HepG2 (cell line): ENCODE measurements around the gene CBLN1. TPM values are rescaled to one million over a fixed set of nuclear protein-coding genes. Genes with fewer than 3 reads are reported as not detected.

Experiments
- ATAC-seq: fragments of 200-7000 bp; cut with Tn5 transposase; 3 replicates; pipeline ENCODE4 v1.9.1; 2020; ENCODE audit warnings: mild to moderate bottlenecking, moderate library complexity
- BruUV-seq: library from RNA; stranded (reverse); fragments of 400-500 nt; replicated peaks from 2 replicates; lab custom pipeline; 2021; lab: Mats Ljungman, UMichigan
- CTCF ChIA-PET: fragments of 300-600 bp; formaldehyde crosslinking; extraction: SDS; loops from one replicate; lab custom pipeline; 2021; ENCODE audit warnings: low total read pairs, inconsistent platforms, low intra/inter-chr PET ratio; lab: Yijun Ruan, JAX
- POLR2A ChIA-PET: fragments of 350-600 bp; sonication (Branson Sonifier 250); formaldehyde crosslinking; loops from one replicate; lab custom pipeline; 2020; ENCODE audit warnings: antibody characterized with exemption, inconsistent platforms; lab: Yijun Ruan, JAX
- DNase-seq: peaks from one replicate; pipeline ENCODE4 v3.0.0-alpha.2; 2015; ENCODE audit warnings: low spot score
- FAIRE-seq: peaks from 3 replicates; lab custom pipeline; 2011; peaks lifted over from hg19 to GRCh38; lab: Jason Lieb, UNC
- H2AFZ ChIP-seq: one replicate; pipeline ENCODE4 v1.6.1; 2011; ENCODE audit warnings: low read length, inconsistent platforms
- H3K27ac ChIP-seq: fragments of 300-600 bp; 3 replicates; pipeline ENCODE4 v1.8.0; 2011; ENCODE audit warnings: mixed run types, mild to moderate bottlenecking, mixed read lengths, low read length, inconsistent platforms; ENCODE audit not compliant: insufficient read depth; ENCODE audit errors: extremely low read length
- H3K27me3 ChIP-seq, 2 experiments: fragments of 200-600 bp in 1 of 2; 2 replicates in 1 of 2; 3 replicates in 1 of 2; pipeline versions ENCODE4 v1.6.0 to v1.8.0; 2011; ENCODE audit warnings: low read length in 2 of 2, mild to moderate bottlenecking in 2 of 2, moderate library complexity in 2 of 2, inconsistent platforms in 1 of 2; ENCODE audit not compliant: insufficient read depth in 2 of 2, control insufficient read depth in 1 of 2
- H3K36me3 ChIP-seq, 2 experiments: fragments of 200-600 bp in 1 of 2; replicated peaks in 1 of 2; 2 replicates in 1 of 2; 3 replicates in 1 of 2; pipeline versions ENCODE4 v1.5.1 to v1.8.0; 2011; ENCODE audit warnings: low read length in 2 of 2, inconsistent platforms in 1 of 2; ENCODE audit not compliant: insufficient read depth in 2 of 2, control insufficient read depth in 1 of 2
- H3K4me1 ChIP-seq: 2 replicates; pipeline ENCODE4 v1.5.1; 2012; ENCODE audit warnings: low read length, inconsistent platforms; ENCODE audit not compliant: insufficient read depth
- H3K4me2 ChIP-seq: 2 replicates; pipeline ENCODE4 v1.6.0; 2011; ENCODE audit warnings: low read depth, low read length, inconsistent platforms
- H3K4me3 ChIP-seq, 3 experiments: fragments of 200-600 bp in 1 of 3; sonication (generic), shearing (Covaris generic) in 1 of 3; replicated peaks in 1 of 3; 2 replicates each; pipeline ENCODE4 v1.5.1; 2011 to 2016; ENCODE audit warnings: low read length in 3 of 3, inconsistent platforms in 2 of 3, low read depth in 2 of 3, mild to moderate bottlenecking in 2 of 3, control low read depth in 1 of 3, mixed read lengths in 1 of 3; ENCODE audit not compliant: insufficient read depth in 1 of 3
- H3K79me2 ChIP-seq: one replicate; pipeline ENCODE4 v1.6.1; 2011; ENCODE audit warnings: low read length, inconsistent platforms; ENCODE audit not compliant: insufficient read depth
- H3K9ac ChIP-seq: 2 replicates; pipeline ENCODE4 v1.6.0; 2011; ENCODE audit warnings: mild to moderate bottlenecking, low read depth, low read length, inconsistent platforms; ENCODE audit not compliant: insufficient read depth
- H3K9me3 ChIP-seq: 2 replicates; pipeline ENCODE4 v1.5.1; 2012; ENCODE audit warnings: mild to moderate bottlenecking, low read length
- H4K20me1 ChIP-seq: 2 replicates; pipeline ENCODE4 v1.6.0; 2011; ENCODE audit warnings: inconsistent platforms, mild to moderate bottlenecking, low read length, moderate library complexity; ENCODE audit not compliant: insufficient read depth
- E2F1 ChIP-seq: sonication (generic); formaldehyde crosslinking; IDR thresholded peaks from 2 replicates; pipeline ENCODE4 v1.5.0; 2020; ENCODE audit warnings: missing genetic modification reagents
- GZF1 ChIP-seq: sonication (generic); formaldehyde crosslinking; IDR thresholded peaks from 2 replicates; pipeline ENCODE4 v1.5.1; 2020; ENCODE audit warnings: mild to moderate bottlenecking, missing genetic modification reagents
- IRX3 ChIP-seq: sonication (generic); formaldehyde crosslinking; IDR thresholded peaks from 2 replicates; pipeline ENCODE4 v1.8.1; 2023; ENCODE audit warnings: mild to moderate bottlenecking, low read depth, missing genetic modification reagents, borderline replicate concordance
- JUND ChIP-seq: sonication (generic); formaldehyde crosslinking; IDR thresholded peaks from 2 replicates; pipeline ENCODE4 v1.8.0; 2022; ENCODE audit warnings: mild to moderate bottlenecking, missing genetic modification reagents
- KDM2A ChIP-seq: sonication (generic); formaldehyde crosslinking; IDR thresholded peaks from 2 replicates; pipeline ENCODE4 v1.4.0; 2020; ENCODE audit warnings: low read depth, missing genetic modification reagents, borderline replicate concordance
- MLXIP ChIP-seq: sonication (generic); formaldehyde crosslinking; IDR thresholded peaks from 2 replicates; pipeline ENCODE4 v1.9.0; 2021; ENCODE audit warnings: missing genetic modification reagents, borderline replicate concordance
- RARG ChIP-seq: sonication (generic); formaldehyde crosslinking; IDR thresholded peaks from 2 replicates; pipeline ENCODE4 v1.4.0; 2020; ENCODE audit warnings: low read depth, mild to moderate bottlenecking, missing genetic modification reagents
- SMAD9 ChIP-seq: sonication (generic); formaldehyde crosslinking; IDR thresholded peaks from 2 replicates; pipeline ENCODE4 v1.5.1; 2020; ENCODE audit warnings: mild to moderate bottlenecking, missing genetic modification reagents
- THAP11 ChIP-seq: IDR thresholded peaks from 2 replicates; pipeline ENCODE4 v1.6.1; 2016; ENCODE audit warnings: missing biosample characterization, missing genetic modification reagents
- ZNF232 ChIP-seq: sonication (generic); formaldehyde crosslinking; IDR thresholded peaks from 2 replicates; pipeline ENCODE4 v1.4.0; 2020; ENCODE audit warnings: missing genetic modification reagents, borderline replicate concordance
- ZNF576 ChIP-seq: sonication (generic); formaldehyde crosslinking; IDR thresholded peaks from 2 replicates; pipeline ENCODE4 v1.4.0; 2020; ENCODE audit warnings: mild to moderate bottlenecking, missing genetic modification reagents
- ZNF766 ChIP-seq: sonication (generic); formaldehyde crosslinking; IDR thresholded peaks from 2 replicates; pipeline ENCODE4 v1.5.0; 2020; ENCODE audit warnings: missing genetic modification reagents, borderline replicate concordance
- ZSCAN12 ChIP-seq: sonication (generic); formaldehyde crosslinking; IDR thresholded peaks from 2 replicates; pipeline ENCODE4 v1.9.0; 2021; ENCODE audit warnings: mild to moderate bottlenecking, missing genetic modification reagents
- whole genome bisulfite sequencing: methylation state at CpG from one replicate; pipeline ENCODE4 v1.1.6; 2017; ENCODE audit warnings: low lambda C conversion rate; 5-methylcytosine and 5-hydroxymethylcytosine counted together
- in situ Hi-C: cut with HindIII; loops from 2 replicates; pipeline ENCODE4 v1.10.0; 2017; ENCODE audit warnings: low pct_unique_long_range_greater_than_20kb; ENCODE audit not compliant: extremely low pct_ligation_motif_present
- intact Hi-C: fragments of 100-400 bp; cut with micrococcal nuclease; formaldehyde crosslinking; loops from one replicate; pipeline ENCODE4 v1.10.0; 2022; ENCODE audit not compliant: unreplicated experiment
- polyA plus RNA-seq, 8 experiments: library from polyadenylated mRNA; depleted of rRNA in 3 of 8; stranded (reverse) in 7 of 8; unstranded in 1 of 8; fragments of >200 nt; fragmentation: Illumina TruSeq in 4 of 8; extraction: Trizol in 4 of 8; gene quantifications; 2 replicates each; pipeline versions ENCODE4 v1.2.1 to v1.2.3, GENCODE V29; 2011 to 2016; ENCODE audit warnings: low read depth in 4 of 8, missing spikeins in 1 of 8, mixed read lengths in 1 of 8; ENCODE audit not compliant: insufficient read depth in 1 of 8
- total RNA-seq, 5 experiments: library from RNA; depleted of rRNA; stranded (reverse); fragments of >200 nt; fragmentation: Illumina TruSeq; extraction: Trizol; gene quantifications; 2 replicates each; pipeline ENCODE4 v1.2.3, GENCODE V29; 2016; ENCODE audit warnings: low read depth in 1 of 5

CBLN1 gene
- total and polyA plus RNA-seq, 2 of the 13 experiments (the other 11 are each of a cell fraction or from before 2014, with no cell fraction given): not detected

GRCh38 chr16:49269201-49269600 is 12.4 kb downstream of the CBLN1 start:
- Histone ChIP-seq H3K79me2 (no peaks in the 10 kb centered on the region), H3K4me3 (no peak overlapping the region), H3K27me3 (peaks cover 0 to 14% of the 10 kb centered on the region in 2 experiments; a peak in 3 of 5 replicates), H4K20me1 (no peaks in the 10 kb centered on the region; the same call in 1 of the 2 replicates), H3K4me2 (no peak overlapping the region), H3K36me3 (no peaks in the 10 kb centered on the region), H3K9ac (no peak overlapping the region), H3K4me1 (no peaks in the 10 kb centered on the region), H2AFZ (no peak overlapping the region), H3K27ac (no peak overlapping the region), H3K9me3 (no peaks in the 10 kb centered on the region)
- no peak for FAIRE-seq
- intact Hi-C loops (no loop called here), in situ Hi-C loops (no loop called here)
- DNase-seq: no peak
- no peak for ATAC-seq
- BruUV-seq: no TSS peak
- POLR2A ChIA-PET: no interaction called here
- WGBS: 17% methylated on average over 3 of the region's 3 CpGs
- CTCF ChIA-PET: no interaction called here
- no peak for TF ChIP-seq GZF1 (CRISPR knock-in tag)
- no peak for TF ChIP-seq SMAD9 (CRISPR knock-in tag)
- no peak for TF ChIP-seq ZSCAN12 (CRISPR knock-in tag)
- no peak for TF ChIP-seq JUND
- no peak for TF ChIP-seq KDM2A
- TF ChIP-seq ZNF766 (CRISPR knock-in tag): no peak
- TF ChIP-seq IRX3 (CRISPR knock-in tag): no peak
- TF ChIP-seq ZNF232 (CRISPR knock-in tag): no peak

GRCh38 chr16:49268667-49269066 is 13.0 kb downstream of the CBLN1 start:
- no peaks in the 10 kb centered on the region for H3K36me3 ChIP-seq
- no peak overlapping the region for H3K4me3 ChIP-seq
- H3K4me2 ChIP-seq: no peak overlapping the region
- no peaks in the 10 kb centered on the region; the same call in 1 of the 2 replicates for H4K20me1 ChIP-seq
- no peak for FAIRE-seq
- H3K9me3 ChIP-seq: no peaks in the 10 kb centered on the region
- in situ Hi-C loops (no loop called here), intact Hi-C loops (no loop called here)
- H3K27me3 ChIP-seq: peaks cover 0 to 9% of the 10 kb centered on the region in 2 experiments; a peak in 1 of 5 replicates
- POLR2A ChIA-PET: no interaction called here
- DNase-seq: no peak
- CTCF ChIA-PET: no interaction called here
- no peaks in the 10 kb centered on the region for H3K4me1 ChIP-seq
- no peak overlapping the region for H3K27ac ChIP-seq
- no peak overlapping the region for H2AFZ ChIP-seq
- WGBS: 4% methylated on average over 1 of the region's 1 CpG
- BruUV-seq: no TSS peak
- no peak for ATAC-seq
- no peaks in the 10 kb centered on the region for H3K79me2 ChIP-seq
- no peak overlapping the region for H3K9ac ChIP-seq
- no peak for TF ChIP-seq MLXIP (CRISPR knock-in tag)
- TF ChIP-seq ZNF576 (CRISPR knock-in tag): no peak
- TF ChIP-seq E2F1 (CRISPR knock-in tag): no peak
- no peak for TF ChIP-seq THAP11 (CRISPR knock-in tag)
- TF ChIP-seq RARG (CRISPR knock-in tag): no peak
